GM21576 (cell line): ENCODE measurements around the gene EPN3.

ENCODE experiments used
- ATAC-seq: cut with Tn5 transposase; IDR thresholded peaks from one replicate; pipeline ENCODE4 v1.9.1; 2021; ENCODE audit warnings: mild to moderate bottlenecking, moderate library complexity; ENCODE audit not compliant: unreplicated experiment

EPN3 gene

GRCh38 chr17:50547736-50548083, 15.2 kb downstream of the EPN3 start:
- no peak for ATAC-seq

DNA sequence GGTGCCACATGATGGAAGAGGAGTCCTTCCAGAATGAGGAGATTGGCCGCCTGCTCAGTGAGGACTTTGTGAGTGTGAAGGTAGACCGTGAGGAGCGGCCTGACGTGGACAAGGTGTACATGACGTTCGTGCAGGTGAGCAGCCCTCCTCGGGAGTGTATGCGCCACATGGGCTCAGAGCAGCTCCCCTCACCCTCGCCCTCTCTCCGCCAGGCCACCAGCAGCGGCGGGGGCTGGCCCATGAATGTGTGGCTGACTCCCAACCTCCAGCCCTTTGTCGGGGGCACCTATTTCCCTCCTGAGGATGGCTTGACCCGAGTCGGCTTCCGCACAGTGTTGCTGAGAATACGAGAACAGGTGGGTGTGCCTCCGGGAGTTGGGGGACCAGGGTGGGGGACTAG, 16.3 kb downstream of the EPN3 start:
- no peak for ATAC-seq

- no peak for ATAC-seq
These were observed 16.9 kb downstream of the EPN3 start for GRCh38 chr17:50549256-50549941.

- no peak for ATAC-seq
These were observed 17.4 kb downstream of the EPN3 start for GRCh38 chr17:50549969-50550368.

- ATAC-seq: no peak
These were observed 18.3 kb downstream of the EPN3 start for GRCh38 chr17:50550661-50551432.

- ATAC-seq: no peak
These were observed 18.9 kb downstream of the EPN3 start for GRCh38 chr17:50551433-50551815.

DNA sequence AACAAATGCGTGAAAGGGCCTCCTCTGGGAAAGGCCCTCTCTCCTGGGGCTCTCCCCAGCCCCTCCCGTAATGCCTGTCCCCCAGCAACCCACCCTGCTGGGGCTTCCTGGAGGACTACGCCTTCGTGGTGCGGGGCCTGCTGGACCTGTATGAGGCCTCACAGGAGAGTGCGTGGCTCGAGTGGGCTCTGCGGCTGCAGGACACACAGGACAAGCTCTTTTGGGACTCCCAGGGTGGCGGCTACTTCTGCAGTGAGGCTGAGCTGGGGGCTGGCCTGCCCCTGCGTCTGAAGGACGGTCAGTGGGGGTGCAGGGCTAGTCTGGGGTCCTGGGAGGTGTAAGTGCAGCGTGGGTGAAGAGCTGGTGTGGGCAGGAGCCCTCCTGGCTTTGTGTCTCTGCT, 19.3 kb downstream of the EPN3 start:
- no peak for ATAC-seq

- ATAC-seq: no peak
These were observed 21.7 kb downstream of the EPN3 start for GRCh38 chr17:50554201-50554600.

DNA sequence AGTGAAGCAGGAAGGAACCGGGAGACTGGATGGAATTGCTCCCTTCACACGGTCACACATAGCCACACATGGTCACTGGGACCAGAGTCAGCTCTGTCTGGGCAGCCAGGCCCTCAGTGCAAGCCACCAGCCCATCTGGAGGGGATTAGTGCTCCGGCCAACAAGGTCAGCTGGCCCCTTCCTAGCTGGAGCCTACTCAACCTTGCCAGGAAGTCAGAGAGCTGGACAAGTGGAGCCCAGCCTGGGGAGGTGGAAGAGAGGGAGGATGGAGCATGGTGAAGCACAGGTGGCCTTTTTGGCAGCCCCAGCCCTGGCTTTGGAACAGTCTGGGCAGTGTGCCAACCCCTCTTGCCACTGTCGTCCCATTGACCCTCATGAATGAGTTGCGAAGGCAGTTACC, 24.3 kb downstream of the EPN3 start:
- no peak for ATAC-seq

DNA sequence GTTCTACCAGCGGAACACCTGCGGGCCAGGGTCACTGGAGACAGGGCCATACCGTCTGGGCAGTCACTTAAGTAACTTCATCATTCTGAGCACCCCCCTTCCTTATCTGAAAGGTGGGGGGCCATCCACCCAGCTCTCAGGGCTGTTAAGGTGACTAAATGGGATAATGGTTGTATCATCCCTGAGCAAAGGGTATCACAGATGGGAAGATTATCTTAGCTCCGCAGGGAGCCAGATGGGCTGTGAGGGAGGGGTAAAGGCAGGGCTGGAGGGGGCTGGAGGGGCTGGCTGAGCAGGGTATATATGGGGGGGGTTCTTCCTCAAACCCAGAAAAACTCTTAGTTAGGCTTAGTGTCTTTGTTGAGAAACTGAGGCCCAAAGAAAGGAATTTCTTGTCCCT, 25.1 kb downstream of the EPN3 start:
- ATAC-seq: no peak

GRCh38 chr17:50558091-50558490, 25.6 kb downstream of the EPN3 start:
- no peak for ATAC-seq

DNA sequence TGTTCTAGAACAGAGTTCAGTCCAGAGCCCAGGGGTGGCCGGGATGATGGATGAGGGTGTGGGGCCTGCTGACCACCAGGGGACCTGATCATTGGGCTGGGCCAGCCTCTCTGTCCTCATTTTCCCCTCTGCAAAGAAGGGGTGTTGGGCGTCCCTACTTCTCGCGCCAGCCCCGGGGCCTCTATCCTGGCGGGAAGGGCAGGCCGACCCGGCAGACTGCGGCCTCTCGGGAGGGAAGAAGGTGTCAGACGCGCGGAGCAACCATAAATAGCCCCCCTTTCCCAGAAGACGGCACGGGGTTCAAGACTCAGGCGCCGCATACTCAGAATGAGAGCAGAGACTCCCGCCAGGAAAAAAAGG, 26.0 kb downstream of the EPN3 start:
- no peak for ATAC-seq

DNA sequence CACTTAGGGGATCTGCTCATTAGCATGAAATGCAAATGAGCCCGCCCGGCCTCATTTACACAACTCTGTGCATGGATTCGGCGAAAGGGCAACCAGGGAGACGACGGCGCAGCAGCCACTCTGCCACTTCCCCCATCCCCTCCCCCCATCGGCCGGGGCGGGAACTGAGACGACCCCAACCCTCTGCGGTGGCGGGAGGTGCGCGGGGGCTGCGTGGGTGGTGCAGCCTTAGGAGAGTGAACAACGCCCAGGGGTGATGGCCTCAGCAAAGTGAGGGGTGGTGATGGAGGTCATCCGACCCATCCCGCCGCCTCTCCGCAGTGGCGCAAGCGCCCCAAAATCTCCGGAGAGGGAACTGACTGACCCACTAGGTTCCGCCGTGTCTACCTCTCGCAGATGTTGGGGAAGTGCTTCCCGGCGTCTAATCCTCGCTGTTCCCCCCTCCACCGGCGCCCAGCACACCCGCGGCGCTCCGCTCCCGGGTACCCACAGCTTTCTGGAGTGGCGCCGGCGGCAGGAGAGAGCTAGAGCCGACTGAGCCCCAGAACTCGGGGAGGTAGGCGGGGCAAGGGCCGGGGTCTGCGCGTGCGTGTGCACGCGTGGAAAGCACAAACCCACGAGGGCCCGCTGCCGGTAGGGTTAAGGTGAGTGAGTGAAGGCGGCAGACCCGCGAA, 26.5 kb downstream of the EPN3 start:
- no peak for ATAC-seq

DNA sequence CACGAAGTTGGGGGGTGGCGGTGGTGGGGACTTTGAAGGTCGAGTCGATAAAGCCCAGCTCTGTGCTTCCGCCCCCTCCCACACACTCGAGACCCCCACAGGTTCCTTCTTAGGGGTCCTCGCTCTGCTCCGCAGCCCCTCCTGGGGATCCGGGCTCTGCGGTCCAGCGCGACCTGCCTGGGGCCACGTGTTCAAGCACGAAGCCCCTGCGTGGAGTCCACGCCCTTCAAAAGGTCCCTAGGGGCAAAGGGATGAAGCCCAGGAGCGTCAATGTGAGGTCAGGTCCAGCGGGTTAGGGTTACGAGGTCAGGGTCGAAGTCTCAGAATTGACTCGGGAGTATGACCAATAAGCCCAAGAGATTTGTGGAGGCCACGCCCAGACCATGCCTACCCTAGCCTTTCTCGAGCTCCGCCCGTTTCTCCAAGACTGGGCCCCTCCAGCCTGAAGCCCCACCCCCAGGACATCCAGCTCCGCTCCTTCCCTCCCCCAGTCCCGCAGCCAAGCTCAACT, 27.2 kb downstream of the EPN3 start:
- no peak for ATAC-seq

GRCh38 chr17:50560185-50560824, 27.8 kb downstream of the EPN3 start, which contains the start of gene CACNA1G:
CACNA1G (plus strand) TSS chr17:50560715; CDS start chr17:50561460, 745 bp downstream.
- peak; percentile 85 for ATAC-seq

- no peak for ATAC-seq
These were observed 28.6 kb downstream of the EPN3 start for GRCh38 chr17:50560931-50561745.

- ATAC-seq: no peak
These were observed 29.2 kb downstream of the EPN3 start for GRCh38 chr17:50561746-50562141.

DNA sequence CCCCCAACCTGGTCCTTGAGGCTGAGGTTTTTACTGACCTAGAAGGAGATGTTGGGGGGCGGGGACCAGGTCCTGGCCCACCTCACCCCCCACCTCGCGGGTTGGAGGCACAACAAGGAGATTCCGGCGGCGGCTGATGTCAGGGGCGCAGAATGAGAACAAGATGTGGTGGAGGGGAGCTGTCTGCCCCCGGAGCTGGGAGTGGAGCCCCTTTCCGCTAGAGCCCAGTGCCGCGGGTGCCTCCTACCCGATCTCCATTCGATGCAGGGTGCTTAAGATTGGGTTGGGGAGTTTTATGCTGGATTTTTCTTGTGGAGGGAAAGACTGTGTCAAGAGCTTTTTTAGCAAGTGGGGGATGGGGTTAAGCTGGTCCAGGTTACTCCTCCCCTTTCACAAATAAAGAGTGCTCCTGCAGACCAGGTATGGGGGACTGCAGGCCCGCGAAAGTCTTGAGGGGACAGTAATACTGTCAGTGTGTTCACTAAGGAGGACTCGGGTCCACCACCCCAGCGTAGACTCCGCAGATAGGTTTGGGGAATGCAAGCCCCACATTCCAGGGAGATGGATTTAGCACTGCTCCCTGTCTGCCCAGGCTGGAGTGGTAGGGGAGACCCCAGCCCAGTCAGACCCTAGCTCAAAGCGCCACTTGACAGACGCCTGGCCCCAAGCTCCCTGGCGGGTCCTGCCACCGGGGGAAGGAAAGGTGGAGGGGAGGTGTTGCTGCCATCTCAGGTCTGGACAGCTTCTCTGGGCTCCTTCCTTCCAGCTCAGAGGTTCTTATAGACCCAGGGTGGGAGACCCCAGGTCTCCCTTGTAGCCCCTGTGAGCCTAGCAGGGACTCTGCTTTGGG, 29.9 kb downstream of the EPN3 start:
- ATAC-seq: no peak

DNA sequence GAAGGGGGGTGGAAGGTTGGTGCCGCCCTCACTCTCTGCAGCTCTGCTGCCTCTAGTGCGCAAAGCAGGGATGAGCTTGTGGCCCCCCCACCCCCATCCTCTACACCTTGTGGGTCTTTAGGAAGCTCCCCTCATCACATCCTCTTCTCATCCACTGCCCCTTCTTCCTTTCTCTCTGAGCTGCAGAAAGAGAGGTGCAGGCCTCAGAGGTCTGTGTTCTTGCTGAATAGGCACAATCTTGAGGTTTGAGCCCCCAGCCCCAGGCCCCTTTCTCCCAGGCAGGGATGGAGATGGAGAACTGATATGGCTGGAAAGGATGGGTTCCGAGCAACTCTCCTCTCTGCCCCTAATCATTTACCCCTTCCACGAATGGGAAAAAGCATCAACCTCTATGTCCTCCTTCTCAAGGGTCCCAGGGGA, 30.6 kb downstream of the EPN3 start:
- no peak for ATAC-seq

DNA sequence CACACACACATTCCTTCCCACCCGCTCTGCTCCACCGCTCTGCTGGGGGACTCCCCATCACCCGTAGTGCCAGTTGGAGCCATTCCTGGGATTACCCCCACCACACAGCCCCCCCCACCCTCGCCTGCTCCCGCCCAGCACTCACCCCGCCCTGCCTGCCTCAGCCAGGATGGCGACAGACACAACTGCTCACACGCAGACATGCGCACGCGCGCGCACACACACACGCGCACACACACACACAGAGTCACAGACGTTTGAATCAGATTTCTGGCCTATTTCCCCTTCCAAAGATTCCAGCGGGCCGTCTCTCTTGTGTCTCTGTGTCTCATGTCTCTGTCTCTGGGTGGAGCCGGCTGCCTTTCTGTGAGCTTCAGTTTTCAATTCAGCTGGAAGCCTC, 32.4 kb downstream of the EPN3 start:
- no peak for ATAC-seq
